GM23248 (cell line): ENCODE data around the gene HFM1.

ENCODE experiments used
- EZH2 ChIP-seq: fragments of 200-600 bp; sonication (generic); IDR thresholded peaks from 2 replicates; pipeline ENCODE4 v1.6.1; 2018; ENCODE audit warnings: antibody characterized with exemption, mild to moderate bottlenecking; ENCODE audit not compliant: insufficient read depth, poor library complexity, severe bottlenecking
- EZH2phosphoT487 ChIP-seq: fragments of 200-600 bp; sonication (generic); IDR thresholded peaks from 2 replicates; pipeline ENCODE4 v1.6.1; 2018; ENCODE audit warnings: antibody characterized with exemption, moderate library complexity, mild to moderate bottlenecking, low read depth; ENCODE audit not compliant: insufficient read depth

GRCh38 chr1:91345395-91346005 lies 59.1 kb downstream of the HFM1 start:
- TF ChIP-seq EZH2 = no peak
- no peak for TF ChIP-seq EZH2phosphoT487
